Skeletal muscle tissue (tissue), 4 donors: ENCODE measurements around the gene EFNA5. TPM values are rescaled to one million over a fixed set of nuclear protein-coding genes. Genes with fewer than 3 reads are reported as not detected.
A peak's percentile ranks its signal among the peaks of the same experiment; 100 is the strongest.

ENCODE experiments used
- H3K27ac ChIP-seq: one replicate; pipeline ENCODE4 v1.7.0; 2013; ENCODE audit warnings: mild to moderate bottlenecking, low read depth, low read length, inconsistent platforms
- H3K27me3 ChIP-seq, 3 donors: one replicate each; pipeline ENCODE4 v1.7.0; 2013; ENCODE audit warnings: low read length in 3 of 3; ENCODE audit not compliant: control insufficient read depth in 3 of 3, insufficient read depth in 3 of 3
- H3K36me3 ChIP-seq, 3 donors: one replicate each; pipeline ENCODE4 v1.7.0; 2013; ENCODE audit warnings: low read length in 3 of 3; ENCODE audit not compliant: control insufficient read depth in 3 of 3, insufficient read depth in 3 of 3
- H3K4me1 ChIP-seq, 3 donors: one replicate each; pipeline ENCODE4 v1.7.0; 2013; ENCODE audit warnings: low read length in 3 of 3, mild to moderate bottlenecking in 3 of 3; ENCODE audit not compliant: control insufficient read depth in 3 of 3, insufficient read depth in 3 of 3
- H3K4me3 ChIP-seq, 3 donors: one replicate each; pipeline ENCODE4 v1.7.0; 2013; ENCODE audit warnings: low read length in 3 of 3
- H3K9ac ChIP-seq, 3 donors: one replicate each; pipeline ENCODE4 v1.7.0; 2013; ENCODE audit warnings: low read length in 3 of 3, mild to moderate bottlenecking in 3 of 3, moderate library complexity in 2 of 3, low read depth in 1 of 3
- H3K9me3 ChIP-seq, 3 donors: one replicate each; pipeline ENCODE4 v1.7.0; 2013; ENCODE audit warnings: low read length in 3 of 3; ENCODE audit not compliant: control insufficient read depth in 3 of 3
- total RNA-seq: library from RNA; depleted of rRNA; stranded (reverse); fragments of >200 nt; gene quantifications from one replicate; pipeline ENCODE4 v1.2.3, GENCODE V29; 2014
- donor health status: Osteomylitis.

EFNA5 gene
- total RNA-seq, 1 donor from 2014 or later = 8.4 TPM

GRCh38 chr5:107543868-107544267, 126.9 kb downstream of the EFNA5 start:
- peaks cover 0 to 10% (median 4%) of the 10 kb centered on the region in 3 donors for H3K4me1 ChIP-seq
- no peak overlapping the region for H3K9ac ChIP-seq
- no peak overlapping the region for H3K27ac ChIP-seq
- no peaks in the 10 kb centered on the region for H3K9me3 ChIP-seq
- no peaks in the 10 kb centered on the region for H3K36me3 ChIP-seq
- H3K27me3 ChIP-seq = no peaks in the 10 kb centered on the region
- no peak overlapping the region for H3K4me3 ChIP-seq

GRCh38 chr5:107542831-107543231, 127.9 kb downstream of the EFNA5 start:
- Histone ChIP-seq H3K36me3 (no peaks in the 10 kb centered on the region), H3K9me3 (no peaks in the 10 kb centered on the region), H3K4me1 (peaks cover 0 to 10% (median 9%) of the 10 kb centered on the region in 3 donors), H3K27ac (peak overlapping the region; percentile 60), H3K9ac (peak overlapping the region in 1 of 3 donors; percentile 48), H3K27me3 (no peaks in the 10 kb centered on the region), H3K4me3 (peak overlapping the region in 2 of 3 donors; percentile 6 to 14)

GRCh38 chr5:107542428-107542827, 128.3 kb downstream of the EFNA5 start:
- H3K9ac ChIP-seq = peak overlapping the region in 1 of 3 donors; percentile 48
- H3K4me1 ChIP-seq = peaks cover 0 to 10% (median 9%) of the 10 kb centered on the region in 3 donors
- no peaks in the 10 kb centered on the region for H3K36me3 ChIP-seq
- H3K27ac ChIP-seq = peak overlapping the region; percentile 60
- H3K4me3 ChIP-seq = peak overlapping the region in 1 of 3 donors; percentile 6
- H3K27me3 ChIP-seq = no peaks in the 10 kb centered on the region
- no peaks in the 10 kb centered on the region for H3K9me3 ChIP-seq

GRCh38 chr5:107541400-107541799, 129.3 kb downstream of the EFNA5 start:
- peaks cover 0 to 10% (median 9%) of the 10 kb centered on the region in 3 donors for H3K4me1 ChIP-seq
- H3K36me3 ChIP-seq = no peaks in the 10 kb centered on the region
- H3K9ac ChIP-seq = no peak overlapping the region
- H3K27me3 ChIP-seq = no peaks in the 10 kb centered on the region
- no peak overlapping the region for H3K27ac ChIP-seq
- no peak overlapping the region for H3K4me3 ChIP-seq
- H3K9me3 ChIP-seq = no peaks in the 10 kb centered on the region

- no peaks in the 10 kb centered on the region for H3K36me3 ChIP-seq
- no peaks in the 10 kb centered on the region for H3K27me3 ChIP-seq
- no peak overlapping the region for H3K9ac ChIP-seq
- H3K4me1 ChIP-seq = peaks cover 0 to 10% (median 9%) of the 10 kb centered on the region in 3 donors
- H3K9me3 ChIP-seq = no peaks in the 10 kb centered on the region
- H3K4me3 ChIP-seq = no peak overlapping the region
- H3K27ac ChIP-seq = no peak overlapping the region
Observed at GRCh38 chr5:107539726-107540330, 130.9 kb downstream of the EFNA5 start.

- H3K9me3 ChIP-seq = no peaks in the 10 kb centered on the region
Observed at GRCh38 chr5:107538805-107539445, 131.8 kb downstream of the EFNA5 start.

GRCh38 chr5:107538331-107538730, 132.4 kb downstream of the EFNA5 start:
- Histone ChIP-seq H3K9me3 (no peaks in the 10 kb centered on the region), H3K4me3 (no peak overlapping the region), H3K27ac (no peak overlapping the region), H3K9ac (no peak overlapping the region), H3K27me3 (no peaks in the 10 kb centered on the region), H3K36me3 (no peaks in the 10 kb centered on the region), H3K4me1 (peaks cover 0 to 10% (median 9%) of the 10 kb centered on the region in 3 donors)

More at GRCh38 chr5:107538805-107539445, 131.8 kb downstream of the EFNA5 start:
- Histone ChIP-seq H3K36me3 (no peaks in the 10 kb centered on the region), H3K27ac (no peak overlapping the region), H3K9ac (peak overlapping the region in 1 of 3 donors; percentile 2), H3K4me3 (no peak overlapping the region), H3K4me1 (peaks cover 0 to 10% (median 9%) of the 10 kb centered on the region in 3 donors), H3K27me3 (no peaks in the 10 kb centered on the region)

- no peak overlapping the region for H3K9ac ChIP-seq
- H3K4me1 ChIP-seq = peaks cover 0 to 12% (median 3%) of the 10 kb centered on the region in 3 donors
- H3K36me3 ChIP-seq = no peaks in the 10 kb centered on the region
- no peak overlapping the region for H3K4me3 ChIP-seq
- no peaks in the 10 kb centered on the region for H3K9me3 ChIP-seq
- no peak overlapping the region for H3K27ac ChIP-seq
- H3K27me3 ChIP-seq = no peaks in the 10 kb centered on the region
Observed at GRCh38 chr5:107535849-107536248, 134.9 kb downstream of the EFNA5 start.

GRCh38 chr5:107533910-107534876, 136.5 kb downstream of the EFNA5 start:
- Histone ChIP-seq H3K9ac (no peak overlapping the region), H3K36me3 (no peaks in the 10 kb centered on the region), H3K4me1 (peaks cover 0 to 12% (median 1%) of the 10 kb centered on the region in 3 donors)

More at GRCh38 chr5:107533910-107534876, 136.5 kb downstream of the EFNA5 start:
- no peak overlapping the region for H3K4me3 ChIP-seq
- H3K9me3 ChIP-seq = no peaks in the 10 kb centered on the region
- H3K27me3 ChIP-seq = no peaks in the 10 kb centered on the region
- no peak overlapping the region for H3K27ac ChIP-seq
